GM19043 (cell line): ENCODE measurements around the gene PPM1F.
"Not testable (repeated sequence)": the region's sequence is repeated elsewhere in the genome, so short reads cannot be mapped to it uniquely, and the experiment has no call there.

Source experiments
- ATAC-seq: cut with Tn5 transposase; IDR thresholded peaks from one replicate; pipeline ENCODE4 v1.9.1; 2021; ENCODE audit warnings: low read depth; ENCODE audit not compliant: unreplicated experiment

The PPM1F gene

GRCh38 chr22:21903283-21903682 lies 49.4 kb downstream of the PPM1F start:
- ATAC-seq: no peak

DNA sequence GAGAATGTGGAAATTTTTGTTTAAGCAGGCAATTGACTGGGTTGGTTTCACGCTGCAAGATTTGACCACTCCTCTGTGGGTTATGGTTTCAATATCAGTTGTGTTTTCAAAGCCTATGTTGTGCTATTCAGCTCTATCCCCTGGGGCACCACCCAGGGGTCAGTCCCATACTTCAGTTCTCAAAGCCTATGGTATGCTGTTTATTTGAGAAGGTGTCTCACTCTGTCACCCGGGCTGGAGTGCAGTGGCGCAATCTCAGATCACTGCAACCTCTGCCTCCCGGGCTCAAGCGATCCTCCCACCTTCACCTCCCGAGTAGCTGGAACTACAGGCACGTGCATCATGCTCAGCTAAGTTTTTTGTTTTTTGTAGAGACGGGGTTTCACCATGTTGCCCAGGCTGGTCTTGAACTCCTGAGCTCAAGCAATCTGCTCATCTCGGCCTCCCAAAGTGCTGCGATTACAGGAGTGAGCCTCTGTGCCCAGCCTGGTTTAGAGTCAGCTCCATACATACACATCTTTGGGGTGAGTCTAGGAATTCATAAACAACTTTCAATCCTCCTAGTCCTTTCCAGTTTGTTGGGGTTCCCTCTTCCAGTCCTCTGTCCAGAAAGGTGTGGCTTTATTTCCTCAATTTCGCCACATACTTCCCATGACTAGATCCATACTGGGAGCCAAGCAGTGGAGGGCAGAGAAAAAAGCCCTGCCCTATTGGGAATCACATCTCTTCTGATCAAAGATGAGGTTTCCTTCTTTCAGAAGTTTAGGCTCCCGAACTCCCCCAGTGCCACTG lies 50.2 kb downstream of the PPM1F start:
- no peak for ATAC-seq

- no peak for ATAC-seq
These were observed 54.2 kb downstream of the PPM1F start for GRCh38 chr22:21898354-21898896.

GRCh38 chr22:21896951-21897513 lies 55.6 kb downstream of the PPM1F start:
- no peak for ATAC-seq

DNA sequence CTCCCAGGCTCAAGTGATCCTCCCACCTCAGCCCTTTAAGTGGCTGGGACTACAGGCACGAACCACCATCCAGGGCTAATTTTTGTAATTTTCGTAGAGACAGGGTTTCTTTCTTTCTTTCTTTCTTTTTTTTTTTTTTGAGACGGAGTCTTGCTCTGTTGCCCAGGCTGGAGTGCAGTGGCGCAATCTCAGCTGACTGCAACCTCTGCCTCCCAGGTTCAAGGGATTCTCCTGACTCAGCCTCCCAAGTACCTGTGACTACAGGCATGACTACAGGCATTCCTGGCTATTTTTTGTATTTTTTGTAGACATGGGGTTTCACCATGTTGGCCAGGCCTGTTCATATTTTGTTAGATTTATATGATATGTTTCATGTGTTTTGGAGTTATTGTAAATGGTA lies 56.4 kb downstream of the PPM1F start:
- not testable (repeated sequence) for ATAC-seq

- no peak for ATAC-seq
These were observed 57.8 kb downstream of the PPM1F start for GRCh38 chr22:21894799-21895198.

DNA sequence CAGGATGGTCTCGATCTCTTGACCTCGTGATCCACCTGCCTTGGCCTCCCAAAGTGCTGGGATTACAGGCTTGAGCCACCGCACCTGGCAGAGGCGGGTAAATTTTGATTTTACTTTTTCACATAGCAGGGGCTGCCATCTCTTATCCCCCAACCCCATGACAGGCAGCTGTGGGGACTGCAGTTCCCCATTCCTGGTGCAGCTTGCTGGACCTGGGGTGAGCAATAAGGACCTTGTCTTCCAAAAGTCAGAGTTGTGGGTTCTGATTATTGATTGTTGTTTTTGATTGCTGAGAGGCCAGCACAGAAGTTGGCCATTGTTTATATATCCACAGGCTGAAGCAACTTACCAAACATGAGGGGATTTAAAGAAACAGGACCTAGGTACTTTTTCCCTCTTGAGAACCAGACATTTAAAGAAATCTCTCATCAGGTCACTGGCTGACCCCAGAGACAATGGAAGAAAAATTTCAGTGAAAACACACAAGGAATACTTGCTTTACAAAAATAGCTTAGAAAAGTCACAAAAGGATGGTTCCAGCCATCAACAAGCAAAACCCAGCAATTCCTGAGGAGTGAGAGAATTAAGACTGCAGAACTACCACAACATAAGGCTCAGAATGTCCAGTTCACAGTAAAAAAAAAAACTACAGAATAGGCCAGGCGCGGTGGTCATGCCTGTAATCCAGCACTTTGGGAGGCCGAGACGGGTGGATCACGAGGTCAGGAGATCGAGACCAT lies 63.2 kb downstream of the PPM1F start:
- ATAC-seq: no peak

DNA sequence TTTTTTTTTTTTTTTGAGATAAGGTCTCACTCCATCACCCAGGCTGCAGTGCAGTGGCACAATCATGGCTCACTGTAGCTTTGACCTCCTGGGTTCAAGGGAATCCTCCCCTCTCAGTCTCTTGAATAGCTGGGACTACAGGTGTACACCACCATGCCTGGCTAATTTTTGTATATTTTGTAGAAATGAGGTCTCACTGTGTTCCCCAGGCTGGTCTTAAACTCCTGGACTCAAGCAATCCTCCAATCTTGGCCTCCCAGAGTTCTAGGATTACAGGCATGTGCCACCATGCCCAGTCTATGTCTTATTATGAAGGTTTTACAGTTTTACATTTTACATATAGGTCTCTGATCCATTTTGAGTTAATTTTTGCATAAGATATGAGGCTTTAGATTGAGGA lies 64.8 kb downstream of the PPM1F start:
- ATAC-seq: no peak

GRCh38 chr22:21883930-21884329 lies 68.7 kb downstream of the PPM1F start:
- not testable (repeated sequence) for ATAC-seq

DNA sequence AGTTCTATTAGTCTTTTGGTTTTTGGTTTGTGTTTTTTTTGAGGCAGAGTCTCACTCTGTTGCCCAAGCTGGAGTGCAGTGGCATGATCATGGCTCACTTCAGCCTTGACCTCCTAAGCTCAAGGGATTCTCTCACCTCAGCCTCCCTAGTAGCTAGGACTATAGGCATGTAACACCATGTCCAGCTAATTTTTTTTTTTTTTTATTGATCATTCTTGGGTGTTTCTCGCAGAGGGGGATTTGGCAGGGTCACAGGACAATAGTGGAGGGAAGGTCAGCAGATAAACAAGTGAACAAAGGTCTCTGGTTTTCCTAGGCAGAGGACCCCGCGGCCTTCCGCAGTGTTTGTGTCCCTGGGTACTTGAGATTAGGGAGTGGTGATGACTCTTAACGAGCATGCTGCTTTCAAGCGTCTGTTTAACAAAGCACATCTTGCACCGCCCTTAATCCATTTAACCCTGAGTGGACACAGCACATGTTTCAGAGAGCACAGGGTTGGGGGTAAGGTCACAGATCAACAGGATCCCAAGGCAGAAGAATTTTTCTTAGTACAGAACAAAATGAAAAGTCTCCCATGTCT lies 69.8 kb downstream of the PPM1F start:
- not testable (repeated sequence) for ATAC-seq

- ATAC-seq: no peak
These were observed 70.6 kb downstream of the PPM1F start for GRCh38 chr22:21881841-21882753.

GRCh38 chr22:21876486-21877176 lies 76.0 kb downstream of the PPM1F start:
- ATAC-seq: no peak

DNA sequence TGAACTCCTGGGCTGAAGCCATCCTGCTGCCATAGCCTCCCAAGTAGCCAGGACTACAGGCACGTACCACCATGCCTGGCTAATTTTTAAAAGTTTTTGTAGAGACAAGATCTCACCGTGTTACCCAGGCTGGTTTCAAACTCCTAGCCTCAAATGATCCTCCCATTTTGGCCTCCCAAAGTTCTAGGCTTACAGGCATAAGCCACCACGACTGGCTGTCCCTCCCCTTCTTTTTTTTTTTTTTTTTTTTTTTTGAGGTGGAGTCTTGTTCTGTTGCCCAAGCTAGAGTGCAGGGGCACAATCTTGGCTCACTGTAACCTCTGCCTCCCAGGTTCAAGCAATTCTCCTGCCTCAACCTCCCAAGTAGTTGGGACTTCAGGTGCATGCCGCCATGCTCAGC lies 77.7 kb downstream of the PPM1F start:
- not testable (repeated sequence) for ATAC-seq

DNA sequence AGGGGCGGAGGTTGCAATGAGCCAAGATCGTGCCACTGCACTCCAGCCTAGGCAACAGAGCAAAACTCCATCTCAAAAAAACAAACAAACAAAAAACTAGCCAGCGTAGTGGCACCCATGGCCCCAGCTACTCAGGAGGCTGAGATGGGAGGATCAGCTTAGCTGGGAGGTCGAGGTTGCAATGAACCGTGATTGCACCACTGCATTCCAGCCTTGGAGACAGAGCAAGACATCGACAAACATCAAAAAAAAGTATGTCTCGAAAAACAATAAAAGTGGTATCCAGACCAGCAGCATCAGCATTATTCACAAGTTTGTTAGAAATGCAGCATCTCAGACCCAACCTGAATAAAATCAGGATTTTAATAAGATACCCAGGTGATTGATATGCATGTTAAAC lies 79.0 kb downstream of the PPM1F start:
- ATAC-seq: no peak

DNA sequence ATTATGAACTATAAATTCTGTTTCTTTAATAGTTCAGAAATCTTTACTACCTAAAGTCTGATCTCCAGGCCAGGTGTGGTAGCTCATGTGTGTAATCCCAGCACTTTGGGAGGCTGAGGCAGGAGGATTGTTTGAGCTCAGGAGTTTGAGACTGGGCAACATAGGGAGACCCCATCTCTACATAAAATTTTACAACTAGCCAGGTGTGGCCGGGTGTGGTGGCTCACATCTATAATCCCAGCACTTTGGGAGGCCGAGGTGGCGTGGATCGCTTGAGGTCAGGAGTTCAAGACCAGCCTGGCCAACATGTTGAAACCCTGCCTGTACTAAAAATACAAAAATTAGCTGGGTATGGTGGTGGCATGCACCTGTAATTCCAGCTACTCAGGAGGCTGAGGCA lies 79.9 kb downstream of the PPM1F start:
- not testable (repeated sequence) for ATAC-seq
